ENCODE data around the gene CHID1. TPM values are rescaled to one million over a fixed set of nuclear protein-coding genes. Genes with fewer than 3 reads are reported as not detected.
A peak's percentile ranks its signal among the peaks of the same experiment; 100 is the strongest.

The CHID1 gene
- total RNA-seq, 1 donor from 2014 or later, result 112 TPM

GRCh38 chr11:849951-850774 is 60.4 kb downstream of the CHID1 start:
- no peak for DNase-seq (ENCODE audit: extremely low spot score, unreplicated experiment)
- Mint-ChIP-seq H3K27ac (ENCODE audit: unreplicated experiment) (no peak overlapping the region), H3K36me3 (ENCODE audit: unreplicated experiment) (no peaks in the 10 kb centered on the region), H3K9me3 (ENCODE audit: unreplicated experiment) (no peaks in the 10 kb centered on the region), H3K4me3 (ENCODE audit: unreplicated experiment) (peak overlapping the region; percentile 62), H3K4me1 (ENCODE audit: unreplicated experiment) (peaks cover 39% of the 10 kb centered on the region), H3K27me3 (ENCODE audit: unreplicated experiment) (no peaks in the 10 kb centered on the region)
- no peak for TF ChIP-seq CTCF (IDR thresholded peaks at IDR 0.05)

GRCh38 chr11:849104-849824 is 61.3 kb downstream of the CHID1 start:
- no peak for TF ChIP-seq CTCF (IDR thresholded peaks at IDR 0.05)
- DNase-seq (ENCODE audit: extremely low spot score, unreplicated experiment), result no peak
- H3K36me3 Mint-ChIP-seq (ENCODE audit: unreplicated experiment), result no peaks in the 10 kb centered on the region
- H3K4me3 Mint-ChIP-seq (ENCODE audit: unreplicated experiment), result peak overlapping the region; percentile 71
- no peak overlapping the region for H3K27ac Mint-ChIP-seq (ENCODE audit: unreplicated experiment)
- peaks cover 46% of the 10 kb centered on the region for H3K4me1 Mint-ChIP-seq (ENCODE audit: unreplicated experiment)
- no peaks in the 10 kb centered on the region for H3K9me3 Mint-ChIP-seq (ENCODE audit: unreplicated experiment)
- no peaks in the 10 kb centered on the region for H3K27me3 Mint-ChIP-seq (ENCODE audit: unreplicated experiment)

GRCh38 chr11:848380-848931 is 62.2 kb downstream of the CHID1 start:
- peak; percentile 83 for TF ChIP-seq CTCF (IDR thresholded peaks at IDR 0.05)
- peaks cover 50% of the 10 kb centered on the region for H3K4me1 Mint-ChIP-seq (ENCODE audit: unreplicated experiment)
- H3K27ac Mint-ChIP-seq (ENCODE audit: unreplicated experiment), result no peak overlapping the region
- H3K4me3 Mint-ChIP-seq (ENCODE audit: unreplicated experiment), result peak overlapping the region; percentile 38
- H3K9me3 Mint-ChIP-seq (ENCODE audit: unreplicated experiment), result no peaks in the 10 kb centered on the region
- DNase-seq (ENCODE audit: extremely low spot score, unreplicated experiment), result no peak
- no peaks in the 10 kb centered on the region for H3K36me3 Mint-ChIP-seq (ENCODE audit: unreplicated experiment)
- H3K27me3 Mint-ChIP-seq (ENCODE audit: unreplicated experiment), result no peaks in the 10 kb centered on the region

- Mint-ChIP-seq H3K4me1 (ENCODE audit: unreplicated experiment) (peaks cover 50% of the 10 kb centered on the region), H3K4me3 (ENCODE audit: unreplicated experiment) (no peak overlapping the region), H3K27ac (ENCODE audit: unreplicated experiment) (no peak overlapping the region), H3K9me3 (ENCODE audit: unreplicated experiment) (no peaks in the 10 kb centered on the region), H3K27me3 (ENCODE audit: unreplicated experiment) (no peaks in the 10 kb centered on the region), H3K36me3 (ENCODE audit: unreplicated experiment) (no peaks in the 10 kb centered on the region)
- no peak for TF ChIP-seq CTCF (IDR thresholded peaks at IDR 0.05)
- DNase-seq (ENCODE audit: extremely low spot score, unreplicated experiment), result no peak
These were observed 62.7 kb downstream of the CHID1 start for GRCh38 chr11:847876-848275.
